ENCODE results near the gene PPP2R5A. TPM values are rescaled to one million over a fixed set of nuclear protein-coding genes. Genes with fewer than 3 reads are reported as not detected.

PPP2R5A gene
- total and polyA plus RNA-seq, 2 of the 8 experiments (the other 6 are each of a cell fraction or from before 2014, with no cell fraction given) = 14.6 to 36.3 TPM

- TF ChIP-seq CREB1 (IDR thresholded peaks at IDR 0.05) = no peak
- TF ChIP-seq JUN (IDR thresholded peaks at IDR 0.05; ENCODE audit: low read depth, low read length) = no peak
Observed at GRCh38 chr1:212291505-212292134, 6.4 kb downstream of the PPP2R5A start (continued).
